Fibroblast of skin of right biceps (primary cell): ENCODE data around the gene SERINC5.
A peak's percentile ranks its signal among the peaks of the same experiment; 100 is the strongest.
"Not testable (repeated sequence)": the region's sequence is repeated elsewhere in the genome, so short reads cannot be mapped to it uniquely, and the experiment has no call there.

Experiments
- DNase-seq: peaks from one replicate; pipeline ENCODE4 v3.0.0-alpha.2; 2013

SERINC5 gene

GRCh38 chr5:80193401-80193800, 62.4 kb downstream of the SERINC5 start:
- DNase-seq = no peak

DNA sequence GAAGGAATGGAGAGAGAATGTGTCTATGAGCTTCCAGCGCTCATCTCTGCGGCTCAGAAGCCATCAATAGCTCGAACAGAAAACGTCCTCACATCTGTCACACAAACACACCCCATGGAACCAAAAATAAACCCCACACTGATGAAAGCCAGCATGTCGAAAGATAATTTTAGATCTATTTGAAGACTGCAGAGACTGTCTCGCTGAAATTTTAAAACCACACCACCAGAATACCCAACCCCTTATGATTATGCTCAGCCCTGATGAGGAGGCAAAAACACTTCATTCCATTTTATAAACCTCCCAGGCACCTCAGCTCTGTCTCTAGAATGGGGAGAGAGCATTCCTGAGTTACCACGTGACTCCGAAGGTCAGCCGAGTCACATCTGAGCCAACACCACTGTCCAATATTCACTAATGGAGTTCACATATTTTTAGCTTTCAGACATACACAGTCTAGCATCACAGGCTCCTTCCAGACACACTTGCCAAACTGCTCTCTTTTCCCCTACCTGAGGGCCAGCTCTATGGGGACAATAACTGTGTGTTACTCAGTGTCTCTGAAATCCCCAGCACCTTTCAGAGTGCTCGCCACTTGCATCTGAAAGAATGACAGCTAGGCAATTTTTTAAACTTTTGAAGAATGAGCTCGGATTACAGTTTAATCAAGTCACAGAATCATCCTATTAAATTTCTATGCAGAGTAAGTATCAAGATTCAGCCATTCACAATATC, 63.2 kb downstream of the SERINC5 start:
- peak; percentile 46 for DNase-seq

GRCh38 chr5:80191991-80192398, 63.9 kb downstream of the SERINC5 start:
- no peak for DNase-seq

GRCh38 chr5:80191397-80191796, 64.5 kb downstream of the SERINC5 start:
- no peak for DNase-seq

DNA sequence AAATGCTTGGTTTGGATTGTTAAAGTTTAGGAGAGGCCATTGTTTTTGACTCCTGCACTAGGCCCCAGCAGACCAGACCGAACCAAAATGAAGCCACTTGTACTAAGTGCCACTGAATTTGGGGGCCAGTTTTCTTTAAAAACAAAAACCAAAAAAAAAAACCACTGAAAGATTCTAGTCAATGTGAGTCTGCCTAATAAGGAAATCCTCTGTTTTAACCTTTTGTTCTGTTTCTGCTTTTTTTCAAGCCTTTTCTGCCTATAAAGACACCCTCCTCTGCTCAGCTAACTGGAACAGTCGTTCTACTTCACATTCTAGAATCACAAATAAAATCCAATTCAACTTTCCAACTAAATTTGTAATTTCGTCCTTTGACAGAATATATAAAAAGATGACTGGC, 64.9 kb downstream of the SERINC5 start:
- DNase-seq = no peak

DNA sequence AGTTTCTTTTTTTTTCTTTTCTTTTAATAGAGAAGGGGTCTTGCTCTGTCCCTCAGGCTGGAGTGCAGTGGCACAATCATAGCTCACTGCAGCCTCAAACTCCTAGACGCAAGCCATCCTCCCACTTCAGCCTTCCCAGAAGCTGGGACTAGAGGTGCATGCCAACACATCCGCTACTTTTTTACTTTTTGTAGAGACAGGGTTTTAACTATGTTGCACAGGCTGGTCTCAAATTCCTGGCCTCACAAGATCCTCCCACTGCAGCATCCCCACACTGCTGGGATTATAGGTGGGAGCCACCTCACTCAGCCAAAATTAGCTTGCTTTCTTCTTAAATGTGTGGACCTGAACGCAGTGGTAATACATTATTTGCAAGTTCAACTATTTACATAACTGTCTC, 66.1 kb downstream of the SERINC5 start:
- no peak for DNase-seq

DNA sequence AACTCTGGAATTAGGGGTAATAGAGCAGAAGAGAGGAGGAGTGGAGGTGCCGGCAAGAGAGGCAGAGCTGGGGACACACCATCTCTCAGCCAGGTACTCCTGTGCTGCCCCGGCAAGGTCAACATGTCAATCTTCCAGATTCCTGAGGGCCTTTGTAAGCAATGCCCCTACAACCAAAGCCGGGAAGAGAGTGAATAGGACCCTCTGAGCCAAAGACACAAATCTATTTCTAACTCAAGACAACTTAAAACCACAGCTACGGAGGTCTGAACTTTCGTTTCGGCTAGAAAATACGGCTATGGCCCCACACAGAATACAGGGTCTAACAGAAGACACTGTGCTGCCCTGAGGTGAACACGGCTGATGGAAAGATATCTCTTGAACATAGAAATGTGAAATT, 66.6 kb downstream of the SERINC5 start:
- no peak for DNase-seq

DNA sequence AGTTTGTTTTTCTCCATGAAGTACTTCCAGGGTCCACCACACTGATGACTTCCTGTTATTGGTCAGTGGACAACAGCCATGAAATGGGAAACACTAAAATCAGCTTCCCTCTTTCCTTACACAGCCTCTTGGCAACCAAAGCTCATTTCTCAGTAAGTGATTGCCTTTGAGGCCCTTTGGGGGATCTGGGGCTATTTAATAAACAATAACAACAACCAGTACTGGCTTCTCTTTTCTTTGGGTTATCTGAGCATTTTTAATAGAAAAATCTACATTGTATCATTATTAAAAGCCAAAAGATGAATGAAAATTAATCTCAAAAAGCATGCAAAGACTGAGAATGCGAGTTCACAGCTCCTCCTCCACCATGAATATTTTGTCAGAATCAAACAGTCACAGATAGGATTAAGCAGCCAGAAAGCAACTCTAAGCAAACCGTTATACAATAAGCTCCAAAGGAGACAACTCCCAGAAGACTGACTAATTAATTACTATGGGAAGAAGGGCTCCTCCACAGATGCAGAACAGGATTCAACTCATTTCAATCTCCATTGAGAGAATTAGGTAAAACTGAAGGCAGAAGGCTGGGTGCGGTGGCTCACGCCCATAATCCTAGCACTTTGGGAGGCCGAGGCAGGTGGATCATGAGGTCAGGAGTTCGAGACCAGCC, 68.3 kb downstream of the SERINC5 start:
- no peak for DNase-seq

DNA sequence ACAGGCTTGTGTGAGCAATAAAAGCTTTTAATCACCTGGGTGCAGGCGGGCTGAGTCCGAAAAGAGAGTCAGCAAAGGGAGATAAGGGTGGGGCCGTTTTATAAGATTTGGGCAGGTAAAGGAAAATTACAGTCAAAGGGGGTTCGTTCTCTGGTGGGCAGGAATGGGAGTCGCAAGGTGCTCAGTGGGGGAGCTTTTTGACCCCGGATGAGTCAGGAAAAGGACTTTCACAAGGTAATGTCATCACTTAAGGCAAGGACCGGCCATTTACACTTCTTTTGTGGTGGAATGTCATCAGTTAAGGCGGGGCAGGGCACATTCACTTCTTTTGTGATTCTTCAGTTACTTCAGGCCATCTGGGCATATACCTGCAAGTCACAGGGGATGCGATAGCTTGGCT, 70.3 kb downstream of the SERINC5 start:
- not testable (repeated sequence) for DNase-seq

- no peak for DNase-seq
Observed at GRCh38 chr5:80185095-80185494, 70.8 kb downstream of the SERINC5 start.

DNA sequence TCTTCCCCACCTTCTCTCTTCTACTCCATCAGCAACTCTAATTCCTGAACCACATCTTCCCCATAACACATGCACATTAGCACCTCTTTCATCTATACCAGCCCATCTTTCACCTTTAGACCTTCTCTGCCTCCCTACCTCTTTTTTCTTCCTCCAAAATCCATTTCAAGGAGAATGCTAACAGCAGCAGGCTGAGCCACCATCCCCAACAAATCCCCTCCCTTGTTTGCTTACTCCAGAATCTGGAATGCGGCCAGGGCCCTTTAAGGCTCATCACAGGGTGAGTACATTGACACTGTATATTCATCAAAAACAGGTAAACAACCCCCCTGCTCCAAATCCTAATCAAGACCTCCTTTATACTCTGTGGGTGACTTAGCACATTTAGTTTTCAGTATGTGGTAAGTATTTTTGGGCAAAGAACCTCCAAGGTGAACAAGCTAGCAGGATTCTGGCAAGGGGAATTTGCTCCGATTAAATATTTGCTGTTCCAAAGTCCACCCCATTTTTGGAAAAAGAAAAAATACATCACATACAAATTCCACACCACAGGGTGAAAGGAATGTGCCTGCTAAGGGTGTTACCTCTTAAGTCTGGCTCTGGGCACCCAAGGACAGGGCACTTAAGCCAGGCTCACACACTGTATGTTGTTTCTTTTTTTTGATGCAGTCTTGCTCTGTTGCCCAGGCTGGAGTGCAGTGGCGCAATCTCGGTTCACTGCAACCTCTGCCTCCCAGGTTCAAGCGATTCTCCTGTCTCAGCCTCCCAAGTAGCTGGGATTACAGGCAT, 71.4 kb downstream of the SERINC5 start:
- no peak for DNase-seq

DNA sequence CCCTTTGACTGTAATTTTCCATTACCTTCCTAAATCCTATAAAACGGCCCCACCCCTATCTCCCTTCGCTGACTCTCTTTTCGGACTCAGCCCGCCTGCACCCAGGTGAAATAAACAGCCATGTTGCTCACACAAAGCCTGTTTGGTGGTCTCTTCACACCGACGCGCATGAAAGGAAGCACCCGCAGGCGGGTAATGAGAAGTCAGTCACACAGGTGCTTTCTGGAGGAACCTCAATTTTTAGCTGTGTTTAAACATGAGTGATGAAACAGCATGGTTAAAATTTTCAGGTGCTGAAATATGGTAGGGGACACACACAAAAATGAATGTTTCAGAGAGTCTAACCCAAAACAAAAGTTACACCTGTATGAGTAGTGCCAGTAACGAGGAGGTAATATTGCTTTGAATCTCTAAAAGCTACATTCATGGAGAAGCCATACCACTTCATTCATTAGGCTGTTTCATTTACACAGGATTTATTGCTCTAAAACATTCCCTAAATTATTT, 72.1 kb downstream of the SERINC5 start:
- DNase-seq = not testable (repeated sequence)

DNA sequence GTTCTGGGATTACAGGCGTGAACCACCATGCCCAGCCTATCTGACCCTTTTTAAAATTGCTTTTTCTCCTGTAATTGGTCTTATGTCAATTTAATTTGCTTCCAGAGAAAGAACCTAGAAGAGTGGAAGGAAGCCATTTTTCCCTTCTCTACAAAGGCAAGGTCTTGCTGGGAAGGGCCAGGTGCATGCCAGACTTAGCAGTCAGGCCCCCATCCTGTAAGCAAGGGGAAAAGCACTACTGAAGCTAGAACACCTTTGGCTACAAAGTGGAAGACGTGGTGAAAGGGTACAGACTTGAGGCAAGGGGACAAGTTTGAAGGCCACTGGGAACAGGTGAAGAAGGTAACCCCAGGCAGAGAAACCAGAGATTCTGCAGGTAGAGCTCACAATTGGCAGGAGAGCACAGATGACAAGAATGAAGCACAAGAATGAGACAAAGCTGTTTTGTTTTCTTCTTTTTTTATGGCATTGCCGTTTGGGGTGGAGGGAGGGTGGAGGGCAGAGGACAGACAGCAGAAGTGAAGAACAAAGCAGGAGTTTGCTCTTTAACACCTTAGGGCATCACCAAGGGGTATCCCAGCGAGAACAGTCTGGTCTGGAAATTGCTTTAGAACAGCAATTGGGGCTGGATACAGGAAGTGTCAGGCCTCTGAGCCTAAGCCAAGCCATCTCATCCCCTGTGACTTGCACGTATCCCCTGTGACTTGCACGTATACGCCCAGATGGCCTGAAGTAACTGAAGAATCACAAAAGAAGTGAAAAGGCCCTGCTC, 72.9 kb downstream of the SERINC5 start:
- no peak for DNase-seq

- DNase-seq = no peak
Observed at GRCh38 chr5:80181618-80182211, 74.1 kb downstream of the SERINC5 start.

GRCh38 chr5:80177236-80177635, 78.6 kb downstream of the SERINC5 start:
- DNase-seq = no peak

DNA sequence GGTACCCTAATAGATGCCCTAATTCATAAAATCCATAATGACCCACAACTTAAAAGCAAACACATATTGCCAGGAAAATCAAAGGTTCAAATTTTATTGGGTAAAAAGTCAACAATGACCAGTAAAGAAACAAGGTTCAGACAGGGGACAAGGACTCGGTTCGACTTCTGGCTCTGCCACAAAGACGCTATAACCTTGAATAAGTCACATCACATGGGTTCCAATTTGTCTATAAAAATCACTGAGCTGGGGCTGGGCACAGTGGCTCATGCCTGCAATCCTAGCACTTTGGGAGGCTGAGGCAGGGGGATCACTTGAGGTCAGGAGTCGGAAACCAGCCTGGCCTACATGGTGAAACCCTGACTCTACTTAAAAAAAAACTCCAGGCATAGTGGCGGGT, 80.5 kb downstream of the SERINC5 start:
- no peak for DNase-seq

DNA sequence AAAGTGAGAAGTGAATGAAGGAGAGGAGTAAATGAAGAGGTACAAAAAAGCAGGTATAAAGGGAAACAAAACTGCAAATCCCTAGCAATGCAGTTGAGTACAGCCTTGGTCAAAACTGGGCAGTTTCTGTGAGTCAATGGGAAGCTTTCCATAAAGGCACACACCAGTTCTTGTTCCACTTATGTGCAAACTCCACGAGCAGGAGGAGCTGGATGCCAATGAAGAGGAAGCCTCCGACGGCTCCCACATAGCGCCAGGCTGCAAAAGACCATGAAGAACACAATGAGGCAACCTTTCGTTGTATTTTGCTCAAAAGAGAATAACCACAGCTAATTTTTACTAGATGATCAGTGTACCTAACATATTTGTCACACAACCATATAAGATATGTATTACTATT, 81.1 kb downstream of the SERINC5 start:
- no peak for DNase-seq

- DNase-seq = no peak
Observed at GRCh38 chr5:80172067-80172695, 83.7 kb downstream of the SERINC5 start.

- no peak for DNase-seq
Observed at GRCh38 chr5:80170117-80170535, 85.7 kb downstream of the SERINC5 start.

- no peak for DNase-seq
Observed at GRCh38 chr5:80168388-80169028, 87.3 kb downstream of the SERINC5 start.

GRCh38 chr5:80165452-80165851, 90.4 kb downstream of the SERINC5 start:
- no peak for DNase-seq
